Keratinocyte (primary cell): ENCODE measurements around the gene PSMB7. TPM values are rescaled to one million over a fixed set of nuclear protein-coding genes. Genes with fewer than 3 reads are reported as not detected.

Experiments used
- DNase-seq: peaks from one replicate; pipeline ENCODE4 v3.0.0-alpha.2; 2011; ENCODE audit warnings: low read depth, missing footprints, low spot score
- FAIRE-seq: peaks from 2 replicates; lab custom pipeline; 2011; peaks lifted over from hg19 to GRCh38; lab: Jason Lieb, UNC
- H2AFZ ChIP-seq: 2 replicates; pipeline ENCODE4 v1.6.0; 2012; ENCODE audit warnings: low read length, control low read depth, inconsistent platforms; ENCODE audit not compliant: control insufficient read depth
- H3K27ac ChIP-seq: 2 replicates; pipeline ENCODE4 v1.5.1; 2011; ENCODE audit warnings: low read length; ENCODE audit not compliant: control insufficient read depth, insufficient read depth
- H3K27me3 ChIP-seq: 3 replicates; pipeline ENCODE4 v1.6.0; 2011; ENCODE audit warnings: low read length; ENCODE audit not compliant: control insufficient read depth, insufficient read depth; ENCODE audit errors: extremely low read depth
- H3K36me3 ChIP-seq, 2 experiments: 2 replicates in 1 of 2; 3 replicates in 1 of 2; pipeline ENCODE4 v1.5.1; 2011; ENCODE audit warnings: low read length in 2 of 2, mild to moderate bottlenecking in 1 of 2; ENCODE audit not compliant: control insufficient read depth in 2 of 2, insufficient read depth in 2 of 2; ENCODE audit errors: extremely low read depth in 1 of 2
- H3K4me1 ChIP-seq: 3 replicates; pipeline ENCODE4 v1.5.1; 2011; ENCODE audit warnings: low read length; ENCODE audit not compliant: control insufficient read depth, insufficient read depth; ENCODE audit errors: extremely low read depth
- H3K4me2 ChIP-seq: 3 replicates; pipeline ENCODE4 v1.6.0; 2011; ENCODE audit warnings: low read depth, low read length; ENCODE audit not compliant: control insufficient read depth, insufficient read depth; ENCODE audit errors: extremely low read depth
- H3K4me3 ChIP-seq, 3 experiments: fragments of 200-600 bp in 1 of 3; sonication (generic) in 1 of 3; 2 replicates in 2 of 3; 3 replicates in 1 of 3; pipeline ENCODE4 v1.5.1; 2011 to 2016; ENCODE audit warnings: low read length in 3 of 3, mild to moderate bottlenecking in 3 of 3, control low read depth in 2 of 3, inconsistent platforms in 1 of 3, low read depth in 1 of 3, mixed read lengths in 1 of 3, mixed run types in 1 of 3, moderate library complexity in 1 of 3; ENCODE audit not compliant: control insufficient read depth in 2 of 3, insufficient read depth in 2 of 3; ENCODE audit errors: extremely low read depth in 1 of 3
- H3K79me2 ChIP-seq: 2 replicates; pipeline ENCODE4 v1.6.0; 2012; ENCODE audit warnings: low read length; ENCODE audit not compliant: control insufficient read depth, insufficient read depth
- H3K9ac ChIP-seq: 3 replicates; pipeline ENCODE4 v1.6.0; 2011; ENCODE audit warnings: low read length; ENCODE audit not compliant: control insufficient read depth, insufficient read depth; ENCODE audit errors: extremely low read depth
- H3K9me1 ChIP-seq: 3 replicates; pipeline ENCODE4 v1.6.0; 2011; ENCODE audit warnings: low read length; ENCODE audit not compliant: control insufficient read depth, insufficient read depth; ENCODE audit errors: extremely low read depth
- H3K9me3 ChIP-seq: 2 replicates; pipeline ENCODE4 v1.5.1; 2012; ENCODE audit warnings: low read depth, low read length; ENCODE audit not compliant: control insufficient read depth
- H4K20me1 ChIP-seq: 3 replicates; pipeline ENCODE4 v1.6.0; 2011; ENCODE audit warnings: low read length; ENCODE audit not compliant: control insufficient read depth, insufficient read depth; ENCODE audit errors: extremely low read depth
- EZH2 ChIP-seq: IDR thresholded peaks from one replicate; pipeline ENCODE4 v1.6.1; 2012; ENCODE audit warnings: inconsistent platforms, mild to moderate bottlenecking, low read length, moderate library complexity
- dilution Hi-C: fragments of 300-500 bp; cut with MboI; formaldehyde crosslinking; loops from one replicate; pipeline ENCODE4 v1.7.0; 2020; ENCODE audit warnings: low sequenced_read_pairs; ENCODE audit not compliant: extremely low pct_ligation_motif_present
- polyA plus RNA-seq, 5 experiments: library from polyadenylated mRNA; depleted of rRNA in 3 of 5; stranded (reverse) in 3 of 5; stranded (forward) in 1 of 5; unstranded in 1 of 5; fragments of >200 nt; gene quantifications; 1 replicate in 1 of 5; 2 replicates in 3 of 5; 3 replicates in 1 of 5; pipeline versions ENCODE4 v1.2.1 to v1.2.3, GENCODE V29; 2011 to 2012; ENCODE audit warnings: missing spikeins in 2 of 5, low read depth in 1 of 5, low replicate concordance in 1 of 5
- TF ChIP-seq, protein P1 (sequence below), 3 experiments: IDR thresholded peaks in 1 of 3; conservative IDR thresholded peaks in 1 of 3; optimal IDR thresholded peaks in 1 of 3; 2 replicates in 2 of 3; 3 replicates in 1 of 3; pipeline versions ENCODE3 to v1.5.1; 2011; ENCODE audit warnings: low read length in 3 of 3, mild to moderate bottlenecking in 3 of 3, moderate library complexity in 2 of 3, control low read depth in 1 of 3, inconsistent platforms in 1 of 3; ENCODE audit not compliant: insufficient read depth in 2 of 3; ENCODE audit errors: extremely low read depth in 1 of 3

PSMB7 gene
- polyA plus RNA-seq, 1 donor (not counting 4 experiments of a cell fraction or from before 2014, with no cell fraction given): 388 TPM

- dilution Hi-C loops: no loop called here
Measured at GRCh38 chr9:124337562-124337961, 77.7 kb downstream of the PSMB7 start.

DNA sequence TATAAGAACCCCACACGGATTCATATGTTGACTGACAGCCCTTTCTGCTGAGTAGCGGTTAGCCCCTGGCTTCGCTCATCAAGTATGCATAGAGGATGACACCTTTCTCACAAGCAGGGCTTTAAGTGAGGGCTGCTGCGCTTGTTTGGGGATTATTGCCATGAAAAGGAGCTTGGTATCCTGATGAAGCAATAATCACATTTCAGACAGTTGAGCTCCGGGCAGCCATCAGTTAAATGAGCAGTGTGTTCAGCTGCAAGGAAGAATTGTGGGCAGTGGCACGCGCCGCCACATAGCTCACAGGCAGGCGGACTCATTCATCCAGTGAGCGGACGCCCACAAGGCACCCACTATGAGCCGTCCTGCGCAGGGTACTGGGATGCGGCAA is 79.9 kb downstream of the PSMB7 start:
- no peak for FAIRE-seq
- H2AFZ ChIP-seq: no peak overlapping the region

More at GRCh38 chr9:124337562-124337961, 77.7 kb downstream of the PSMB7 start:
- H3K9ac ChIP-seq: no peak overlapping the region
- no peak overlapping the region for H3K4me3 ChIP-seq
- H3K9me3 ChIP-seq: no peaks in the 10 kb centered on the region
- H3K79me2 ChIP-seq: no peaks in the 10 kb centered on the region
- TF ChIP-seq EZH2: no peak
- TF ChIP-seq, protein P1, sequence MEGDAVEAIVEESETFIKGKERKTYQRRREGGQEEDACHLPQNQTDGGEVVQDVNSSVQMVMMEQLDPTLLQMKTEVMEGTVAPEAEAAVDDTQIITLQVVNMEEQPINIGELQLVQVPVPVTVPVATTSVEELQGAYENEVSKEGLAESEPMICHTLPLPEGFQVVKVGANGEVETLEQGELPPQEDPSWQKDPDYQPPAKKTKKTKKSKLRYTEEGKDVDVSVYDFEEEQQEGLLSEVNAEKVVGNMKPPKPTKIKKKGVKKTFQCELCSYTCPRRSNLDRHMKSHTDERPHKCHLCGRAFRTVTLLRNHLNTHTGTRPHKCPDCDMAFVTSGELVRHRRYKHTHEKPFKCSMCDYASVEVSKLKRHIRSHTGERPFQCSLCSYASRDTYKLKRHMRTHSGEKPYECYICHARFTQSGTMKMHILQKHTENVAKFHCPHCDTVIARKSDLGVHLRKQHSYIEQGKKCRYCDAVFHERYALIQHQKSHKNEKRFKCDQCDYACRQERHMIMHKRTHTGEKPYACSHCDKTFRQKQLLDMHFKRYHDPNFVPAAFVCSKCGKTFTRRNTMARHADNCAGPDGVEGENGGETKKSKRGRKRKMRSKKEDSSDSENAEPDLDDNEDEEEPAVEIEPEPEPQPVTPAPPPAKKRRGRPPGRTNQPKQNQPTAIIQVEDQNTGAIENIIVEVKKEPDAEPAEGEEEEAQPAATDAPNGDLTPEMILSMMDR (optimal IDR thresholded peaks at IDR 0.05 in 1 of 3, IDR thresholded peaks at IDR 0.05 in 1 of 3, conservative IDR thresholded peaks at IDR 0.05 in 1 of 3; ENCODE audit: extremely low read depth in 1 of 3, insufficient read depth in 2 of 3, low read length in 3 of 3): no peak
- H3K27me3 ChIP-seq: no peaks in the 10 kb centered on the region
- H3K36me3 ChIP-seq: peaks cover 19 to 20% of the 10 kb centered on the region in 2 experiments
- H4K20me1 ChIP-seq: no peaks in the 10 kb centered on the region
- no peak overlapping the region for H2AFZ ChIP-seq
- peaks cover 8% of the 10 kb centered on the region for H3K4me1 ChIP-seq
- no peak for DNase-seq
- H3K4me2 ChIP-seq: no peak overlapping the region
- H3K9me1 ChIP-seq: no peaks in the 10 kb centered on the region
- H3K27ac ChIP-seq: no peak overlapping the region
- no peak for FAIRE-seq

More for the DNA sequence above, 79.9 kb downstream of the PSMB7 start:
- Histone ChIP-seq H3K4me1 (no peaks in the 10 kb centered on the region), H3K27me3 (no peaks in the 10 kb centered on the region), H3K4me3 (no peak overlapping the region), H3K36me3 (peaks cover 19 to 21% of the 10 kb centered on the region in 2 experiments), H4K20me1 (no peaks in the 10 kb centered on the region), H3K9me1 (no peaks in the 10 kb centered on the region), H3K9ac (no peak overlapping the region), H3K27ac (no peak overlapping the region), H3K9me3 (no peaks in the 10 kb centered on the region), H3K79me2 (no peaks in the 10 kb centered on the region), H3K4me2 (no peak overlapping the region)
- TF ChIP-seq, protein P1 (optimal IDR thresholded peaks at IDR 0.05 in 1 of 3, IDR thresholded peaks at IDR 0.05 in 1 of 3, conservative IDR thresholded peaks at IDR 0.05 in 1 of 3; ENCODE audit: extremely low read depth in 1 of 3, insufficient read depth in 2 of 3, low read length in 3 of 3): no peak
- dilution Hi-C loops: no loop called here
- no peak for DNase-seq
